ENCODE results near the gene PKDREJ. TPM values are rescaled to one million over a fixed set of nuclear protein-coding genes. Genes with fewer than 3 reads are reported as not detected.
A peak's percentile ranks its signal among the peaks of the same experiment; 100 is the strongest.

PKDREJ gene
- total and polyA plus RNA-seq, 7 donors: under 0.01 to 0.03 TPM; not detected in 5

- 55 to 69% (median 64%) methylated on average over 11 to 12 of the region's 12 CpGs for WGBS, 3 donors
- peak overlapping the region; percentile 83 for H3K27ac ChIP-seq
- peak; percentile 48 to 76 (median 60) for ATAC-seq
Observed at GRCh38 chr22:46280063-46280817, 17.1 kb upstream of the PKDREJ start.

GRCh38 chr22:46278656-46279645, 15.8 kb upstream of the PKDREJ start:
- H3K27me3 ChIP-seq (ENCODE audit: insufficient read depth in 3 of 3, low read length in 2 of 3): no peaks in the 10 kb centered on the region
- peak overlapping the region; percentile 83 for H3K27ac ChIP-seq
- no peak overlapping the region for H3K4me3 ChIP-seq
- no peaks in the 10 kb centered on the region for H3K9me3 ChIP-seq
- no peak for TF ChIP-seq CTCF (IDR thresholded peaks at IDR 0.05)
- intact Hi-C loops (cut with DNase I): no loop called here
- H3K36me3 ChIP-seq (ENCODE audit: insufficient read depth in 1 of 2, low read depth in 1 of 2): peaks cover 3 to 91% of the 10 kb centered on the region in 2 donors
- peak in 1 of 2 donors; percentile 36 for DNase-seq
- H3K4me1 ChIP-seq: peaks cover 19% of the 10 kb centered on the region
- no peak for ATAC-seq
- WGBS, 3 donors: 88 to 94% (median 90%) methylated on average over 22 of the region's 22 CpGs

More at GRCh38 chr22:46280063-46280817, 17.1 kb upstream of the PKDREJ start:
- Histone ChIP-seq H3K4me1 (peaks cover 19% of the 10 kb centered on the region), H3K27me3 (ENCODE audit: insufficient read depth in 3 of 3, low read length in 2 of 3) (no peaks in the 10 kb centered on the region), H3K4me3 (no peak overlapping the region), H3K9me3 (no peaks in the 10 kb centered on the region), H3K36me3 (ENCODE audit: insufficient read depth in 1 of 2, low read depth in 1 of 2) (peaks cover 3 to 91% of the 10 kb centered on the region in 2 donors)
- TF ChIP-seq CTCF (IDR thresholded peaks at IDR 0.05): no peak
- DNase-seq: peak in 1 of 2 donors; percentile 46
- intact Hi-C loops (cut with DNase I): no loop called here

GRCh38 chr22:46276563-46276962, 13.4 kb upstream of the PKDREJ start:
- intact Hi-C loops (cut with DNase I): no loop called here
- Histone ChIP-seq H3K4me3 (no peak overlapping the region), H3K27me3 (ENCODE audit: insufficient read depth in 3 of 3, low read length in 2 of 3) (no peaks in the 10 kb centered on the region), H3K36me3 (ENCODE audit: insufficient read depth in 1 of 2, low read depth in 1 of 2) (peaks cover 3 to 90% of the 10 kb centered on the region in 2 donors), H3K27ac (no peak overlapping the region), H3K4me1 (peaks cover 19% of the 10 kb centered on the region), H3K9me3 (no peaks in the 10 kb centered on the region)
- no peak for TF ChIP-seq CTCF (IDR thresholded peaks at IDR 0.05)
- WGBS, 3 donors: 80 to 93% (median 86%) methylated on average over 7 of the region's 7 CpGs
- DNase-seq (no peak), ATAC-seq (no peak)

GRCh38 chr22:46275455-46276122, 12.4 kb upstream of the PKDREJ start:
- Histone ChIP-seq H3K4me3 (no peak overlapping the region), H3K4me1 (peaks cover 18% of the 10 kb centered on the region), H3K9me3 (no peaks in the 10 kb centered on the region), H3K36me3 (ENCODE audit: insufficient read depth in 1 of 2, low read depth in 1 of 2) (peaks cover 3 to 91% of the 10 kb centered on the region in 2 donors), H3K27ac (no peak overlapping the region), H3K27me3 (ENCODE audit: insufficient read depth in 3 of 3, low read length in 2 of 3) (no peaks in the 10 kb centered on the region)
- TF ChIP-seq CTCF (IDR thresholded peaks at IDR 0.05): no peak
- DNase-seq (peak in 1 of 2 donors; percentile 1), ATAC-seq (no peak)
- intact Hi-C loops (cut with DNase I): no loop called here
- 67 to 73% (median 71%) methylated on average over 3 of the region's 3 CpGs for WGBS, 3 donors
